Muscle of leg (tissue), 11 donors: ENCODE data around the gene ITGA8. TPM values are rescaled to one million over a fixed set of nuclear protein-coding genes. Genes with fewer than 3 reads are reported as not detected.

Source experiments
- DNase-seq: peaks from one replicate; pipeline ENCODE4 v3.0.0; 2013
- H3K27ac ChIP-seq: one replicate; pipeline ENCODE4 v1.5.1; 2013; ENCODE audit warnings: mild to moderate bottlenecking, low read length, control low read depth
- H3K27me3 ChIP-seq: one replicate; pipeline ENCODE4 v1.6.1; 2013; ENCODE audit warnings: low read length; ENCODE audit not compliant: control insufficient read depth, insufficient read depth
- H3K36me3 ChIP-seq: one replicate; pipeline ENCODE4 v1.6.1; 2013; ENCODE audit warnings: low read length; ENCODE audit not compliant: control insufficient read depth, insufficient read depth
- H3K4me1 ChIP-seq: one replicate; pipeline ENCODE4 v1.6.1; 2013; ENCODE audit warnings: low read length; ENCODE audit not compliant: control insufficient read depth, insufficient read depth
- H3K4me3 ChIP-seq: one replicate; pipeline ENCODE4 v1.5.1; 2013; ENCODE audit warnings: low read length, control low read depth
- H3K9me3 ChIP-seq: replicated peaks from 2 replicates; pipeline ENCODE4 v1.6.1; 2013; ENCODE audit warnings: low read depth, low read length; ENCODE audit not compliant: control insufficient read depth
- WGBS: methylation state at CpG from one replicate; pipeline ENCODE4 v1.1.5; 2013; ENCODE audit warnings: missing lambda C conversion rate; ENCODE audit not compliant: insufficient coverage; 5-methylcytosine and 5-hydroxymethylcytosine counted together
- polyA plus RNA-seq, 8 donors: library from polyadenylated mRNA; unstranded; fragments of 120-200 nt; gene quantifications; one replicate each; pipeline versions ENCODE4 v1.2.1 to v1.2.3, GENCODE V29; 2013; ENCODE audit warnings: inconsistent platforms in 1 of 8, low replicate concordance in 1 of 8; ENCODE audit not compliant: insufficient read length in 8 of 8, insufficient read depth in 1 of 8
- total RNA-seq: library from RNA; stranded (reverse); fragments of 120-200 nt; gene quantifications from one replicate; pipeline ENCODE4 v1.2.4, GENCODE V29; 2013

The ITGA8 gene
- total and polyA plus RNA-seq, 9 donors, result 6.2 to 10.4 (median 7.5) TPM

DNA sequence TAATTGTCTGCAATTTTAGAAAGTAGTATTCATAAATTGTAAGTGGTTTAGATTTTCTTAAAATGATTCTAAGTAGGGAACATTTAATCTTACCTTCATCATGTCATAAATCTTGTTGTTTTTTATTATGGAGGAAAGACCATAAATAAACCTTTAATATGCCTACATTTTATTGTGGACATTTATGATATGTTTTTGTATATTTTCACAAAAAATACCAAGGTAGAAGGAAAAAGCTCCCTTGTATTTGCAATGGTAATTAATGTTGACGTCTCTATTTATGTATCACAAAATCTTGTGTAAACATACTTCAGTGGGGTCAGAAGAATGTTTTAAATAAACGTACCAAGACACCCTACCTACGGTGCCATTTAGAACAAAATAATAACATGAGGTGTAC is 193.0 kb downstream of the ITGA8 start:
- no CpG with 5 or more reads among the region's 3 CpGs for WGBS
- Histone ChIP-seq H3K9me3 (no peaks in the 10 kb centered on the region), H3K27ac (no peak overlapping the region)

DNA sequence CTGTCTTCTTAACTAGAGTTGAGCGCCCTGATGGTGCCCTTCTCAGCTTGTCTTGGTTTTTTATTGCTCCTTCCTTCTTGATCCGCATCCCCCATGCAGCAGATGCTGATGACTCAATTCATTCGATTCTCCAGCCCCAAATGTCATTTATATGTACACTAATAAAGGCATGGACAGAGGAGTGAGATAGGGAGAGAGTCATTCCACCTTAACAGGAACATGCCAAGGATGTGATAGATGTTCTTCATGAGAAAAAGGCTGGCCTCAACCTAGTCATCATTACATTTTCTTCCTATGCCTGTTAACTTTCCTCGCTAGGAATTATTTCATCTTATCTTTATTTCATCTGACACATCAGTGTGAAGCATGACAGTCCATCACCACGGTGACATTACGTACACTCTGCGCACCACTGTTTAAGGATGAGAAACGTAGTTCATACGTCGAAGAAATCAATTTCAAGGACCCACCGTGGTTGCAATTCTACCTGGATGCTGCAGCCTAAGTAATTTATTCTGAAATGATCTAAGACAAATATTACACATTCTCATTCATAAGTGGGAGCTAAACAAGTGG is 198.3 kb downstream of the ITGA8 start:
- Histone ChIP-seq H3K4me1 (peaks cover 4% of the 10 kb centered on the region), H3K36me3 (no peaks in the 10 kb centered on the region), H3K4me3 (no peak overlapping the region), H3K27ac (no peak overlapping the region), H3K9me3 (no peaks in the 10 kb centered on the region), H3K27me3 (no peaks in the 10 kb centered on the region)
- 93% methylated on average over 6 of the region's 11 CpGs for WGBS
- DNase-seq, result no peak

More for the DNA sequence above, 193.0 kb downstream of the ITGA8 start:
- DNase-seq, result no peak
- no peaks in the 10 kb centered on the region for H3K4me1 ChIP-seq
- H3K36me3 ChIP-seq, result no peaks in the 10 kb centered on the region
- no peaks in the 10 kb centered on the region for H3K27me3 ChIP-seq
- H3K4me3 ChIP-seq, result no peak overlapping the region

DNA sequence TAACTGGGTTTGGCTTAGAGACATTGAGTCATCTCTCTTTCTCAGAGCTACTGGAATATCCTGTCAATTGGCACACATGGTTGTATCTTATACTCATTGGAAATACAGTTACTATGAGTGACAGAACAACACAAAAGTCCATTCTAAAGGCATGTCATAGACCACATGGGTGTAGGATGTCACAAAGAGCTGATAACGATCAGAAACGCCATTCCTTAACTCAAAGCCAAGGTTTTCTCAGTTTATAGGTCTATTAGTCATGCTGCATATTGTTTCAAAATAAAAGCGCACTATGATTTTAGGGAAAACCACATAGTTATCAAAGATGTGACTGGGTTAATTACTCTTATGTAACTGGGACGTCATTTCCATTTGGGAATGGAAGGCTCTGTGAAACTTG is 201.5 kb downstream of the ITGA8 start:
- peak; percentile 44 for DNase-seq
- Histone ChIP-seq H3K9me3 (no peaks in the 10 kb centered on the region), H3K4me3 (no peak overlapping the region), H3K4me1 (peaks cover 11% of the 10 kb centered on the region), H3K27me3 (no peaks in the 10 kb centered on the region), H3K36me3 (no peaks in the 10 kb centered on the region), H3K27ac (no peak overlapping the region)
- 100% methylated on average over 1 of the region's 4 CpGs for WGBS

DNA sequence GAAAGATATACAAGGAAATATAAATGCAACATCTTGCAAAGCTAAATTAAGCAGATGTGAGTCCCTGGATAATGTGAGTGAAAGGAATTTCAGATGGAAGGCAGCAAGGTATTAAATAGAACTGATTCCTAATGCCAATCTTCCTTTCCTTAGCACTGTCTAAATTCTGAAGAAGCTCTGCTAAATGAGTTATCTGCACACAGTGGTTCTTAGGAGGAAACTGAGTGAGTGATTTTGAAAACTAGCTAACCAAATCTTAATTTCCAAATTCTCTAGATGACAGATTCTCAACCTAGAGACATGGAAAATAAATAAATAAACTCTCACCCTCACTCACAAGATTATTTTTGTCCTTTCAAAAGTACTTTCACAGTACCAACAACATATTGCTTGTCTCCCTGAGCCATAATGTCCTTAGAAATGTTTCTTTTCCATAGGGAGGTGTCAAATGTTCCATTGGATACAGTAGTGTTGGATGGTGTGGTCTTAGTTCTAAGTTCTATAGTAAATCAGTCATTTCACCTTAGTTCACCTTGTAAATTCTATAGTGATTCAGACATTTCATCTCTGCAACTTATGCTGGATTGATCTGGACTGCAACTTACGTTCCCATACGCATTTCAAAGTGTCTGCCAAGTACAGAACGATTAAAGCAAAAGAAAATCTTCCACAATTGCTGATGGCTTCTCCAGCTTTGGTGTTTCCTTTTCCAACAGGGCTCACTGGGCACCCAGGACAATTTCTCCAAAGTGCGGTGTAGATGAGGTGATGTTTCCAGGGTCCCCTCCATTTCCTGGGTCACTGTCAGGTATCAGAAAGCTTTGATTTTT is 203.3 kb downstream of the ITGA8 start:
- peaks cover 11% of the 10 kb centered on the region for H3K4me1 ChIP-seq
- no peak overlapping the region for H3K4me3 ChIP-seq
- no peaks in the 10 kb centered on the region for H3K27me3 ChIP-seq
- no peaks in the 10 kb centered on the region for H3K36me3 ChIP-seq
- H3K9me3 ChIP-seq, result no peaks in the 10 kb centered on the region
- WGBS, result 25% methylated on average over 3 of the region's 4 CpGs
- peak; percentile 79 for DNase-seq
- no peak overlapping the region for H3K27ac ChIP-seq

DNA sequence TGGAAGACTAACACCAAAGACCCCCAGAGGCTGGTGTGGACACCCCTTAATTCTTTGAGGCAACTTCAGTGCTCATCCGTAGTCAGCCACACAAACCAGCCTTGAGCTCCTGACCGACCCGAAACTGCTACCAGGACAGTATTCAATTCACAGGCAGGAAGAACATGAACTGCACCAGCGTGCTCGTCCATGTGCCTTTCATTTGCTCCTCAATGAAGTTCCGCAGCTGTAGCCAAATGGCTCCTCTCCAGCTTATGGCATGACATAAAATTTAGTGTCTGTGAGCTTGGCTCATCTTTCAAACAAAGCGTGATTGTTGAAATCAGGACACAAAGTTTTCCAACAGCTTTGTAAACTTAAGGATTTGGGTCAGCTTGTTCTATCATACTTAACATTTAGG is 204.5 kb downstream of the ITGA8 start:
- Histone ChIP-seq H3K36me3 (no peaks in the 10 kb centered on the region), H3K27me3 (no peaks in the 10 kb centered on the region), H3K4me3 (no peak overlapping the region), H3K27ac (no peak overlapping the region), H3K4me1 (peaks cover 11% of the 10 kb centered on the region), H3K9me3 (no peaks in the 10 kb centered on the region)
- 23% methylated on average over 5 of the region's 7 CpGs for WGBS
- DNase-seq, result peak; percentile 87

DNA sequence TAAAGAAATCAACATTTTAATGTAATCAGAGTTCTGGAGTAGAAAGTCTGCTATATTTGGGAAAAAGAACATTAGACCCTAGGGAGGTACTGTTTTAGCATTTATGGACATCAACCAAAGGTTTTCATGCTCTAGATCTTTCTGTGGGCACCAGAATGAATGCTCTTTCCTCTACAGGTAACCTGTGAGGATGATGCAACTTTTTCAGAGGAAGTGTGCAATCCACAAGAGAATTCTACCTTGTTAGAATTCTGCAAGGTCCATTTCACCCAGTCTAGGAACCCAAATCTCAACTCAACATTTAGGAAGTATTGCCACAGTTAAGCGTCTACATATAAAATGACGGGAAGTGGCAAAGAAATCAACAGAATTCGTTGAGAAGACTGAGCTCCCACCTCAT is 208.8 kb downstream of the ITGA8 start:
- Histone ChIP-seq H3K27ac (no peak overlapping the region), H3K4me1 (peaks cover 6% of the 10 kb centered on the region), H3K9me3 (no peaks in the 10 kb centered on the region), H3K36me3 (no peaks in the 10 kb centered on the region), H3K27me3 (peaks cover 2% of the 10 kb centered on the region), H3K4me3 (no peak overlapping the region)
- 83% methylated on average over 3 of the region's 3 CpGs for WGBS
- no peak for DNase-seq

DNA sequence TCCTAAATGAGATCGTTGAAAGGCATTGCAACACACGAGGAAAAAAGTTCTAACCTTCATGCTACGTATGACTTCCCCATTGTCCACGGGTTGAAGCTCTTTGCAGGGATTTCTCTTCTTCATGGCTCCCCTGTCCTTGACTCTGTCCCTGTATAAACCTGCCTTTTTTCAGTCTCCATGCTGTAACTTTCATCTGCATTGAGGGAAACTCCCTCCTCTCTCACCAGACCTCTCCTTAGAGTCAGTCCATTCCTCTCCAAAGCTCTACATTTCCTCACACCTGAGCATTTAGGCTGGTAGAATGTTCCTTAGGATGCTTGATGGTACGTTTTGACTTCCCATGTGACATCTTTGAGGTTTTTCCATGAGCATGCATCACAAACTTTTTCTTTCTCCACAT is 214.4 kb downstream of the ITGA8 start:
- Histone ChIP-seq H3K27ac (no peak overlapping the region), H3K27me3 (peaks cover 2% of the 10 kb centered on the region), H3K9me3 (no peaks in the 10 kb centered on the region), H3K4me3 (no peak overlapping the region), H3K4me1 (no peaks in the 10 kb centered on the region), H3K36me3 (no peaks in the 10 kb centered on the region)
- 92% methylated on average over 5 of the region's 5 CpGs for WGBS
- DNase-seq, result no peak

DNA sequence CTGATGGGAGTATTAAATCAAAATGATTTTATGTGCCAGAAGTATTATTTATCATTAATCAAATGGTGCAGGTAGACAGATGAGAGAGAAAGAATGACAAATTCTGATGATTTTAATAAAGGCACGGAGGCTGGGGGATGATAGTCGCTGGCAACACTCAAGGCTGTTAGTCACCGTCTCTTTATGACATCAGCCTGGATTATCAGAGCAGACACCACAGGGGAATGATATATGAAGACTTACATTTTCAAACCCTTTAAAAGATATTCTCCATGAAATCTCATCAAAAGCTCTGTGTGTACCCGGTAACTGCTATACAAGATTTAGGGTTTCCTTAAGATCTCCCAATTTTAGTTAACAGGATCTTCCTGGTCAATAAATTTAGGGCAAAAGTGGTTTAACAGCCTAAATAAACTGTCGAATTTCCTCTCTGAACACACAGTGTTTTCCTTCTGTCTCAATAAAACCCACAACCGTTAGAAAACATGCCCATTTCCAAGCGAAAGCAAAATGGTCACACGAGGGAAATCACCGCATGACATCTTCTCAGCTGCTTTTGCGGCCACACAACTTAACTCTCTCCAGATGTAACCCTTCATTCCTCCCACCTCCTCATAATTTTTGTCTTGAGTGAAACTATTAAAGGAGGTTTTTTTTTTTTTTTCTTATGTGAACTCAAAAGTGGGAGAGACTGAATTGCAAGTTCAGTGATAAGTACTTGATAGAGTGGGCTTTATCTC is 215.5 kb downstream of the ITGA8 start:
- Histone ChIP-seq H3K4me3 (no peak overlapping the region), H3K9me3 (peaks cover 2% of the 10 kb centered on the region), H3K27ac (no peak overlapping the region), H3K36me3 (no peaks in the 10 kb centered on the region), H3K4me1 (no peaks in the 10 kb centered on the region), H3K27me3 (peaks cover 2% of the 10 kb centered on the region)
- DNase-seq, result peak; percentile 37
- 0% methylated on average over 2 of the region's 10 CpGs for WGBS

DNA sequence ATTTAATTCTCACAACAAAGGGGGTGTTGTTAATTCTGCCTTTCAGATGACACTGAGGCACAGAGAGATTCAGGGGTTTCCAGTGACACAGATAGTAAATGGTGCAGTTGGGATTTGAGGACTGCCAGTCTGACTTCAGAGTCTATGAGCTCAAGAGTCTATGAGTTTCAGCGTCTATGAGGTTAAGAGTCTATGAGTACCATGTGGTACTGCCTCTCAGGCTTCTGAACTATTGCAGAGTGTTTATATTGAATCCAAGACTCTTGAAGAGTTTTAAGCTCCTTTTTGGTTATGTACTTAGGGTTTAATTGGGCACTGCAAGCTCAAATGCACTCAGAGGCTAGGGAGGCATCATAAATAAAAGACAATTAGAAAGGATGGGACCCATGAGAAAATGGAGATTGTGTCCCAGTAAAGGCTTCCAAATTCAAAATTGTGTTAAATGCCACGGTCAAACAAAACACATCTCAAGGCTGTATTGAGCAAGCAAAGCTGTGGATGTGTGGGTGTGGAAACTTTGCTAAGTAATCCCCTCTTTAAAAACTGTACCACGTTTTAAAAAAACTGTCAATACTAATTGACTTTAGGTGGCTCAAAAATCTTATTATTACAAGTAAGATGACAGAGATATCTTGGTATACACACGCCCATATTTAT is 224.7 kb downstream of the ITGA8 start:
- H3K27me3 ChIP-seq, result no peaks in the 10 kb centered on the region

More for the DNA sequence above, 224.7 kb downstream of the ITGA8 start:
- Histone ChIP-seq H3K27ac (no peak overlapping the region), H3K36me3 (no peaks in the 10 kb centered on the region), H3K9me3 (peaks cover 2% of the 10 kb centered on the region), H3K4me3 (no peak overlapping the region), H3K4me1 (no peaks in the 10 kb centered on the region)
- WGBS, result 33% methylated on average over 1 of the region's 4 CpGs
- no peak for DNase-seq
